Activated CD4-positive, alpha-beta T cell treated with anti-CD3 and anti-CD28 coated beads for 24 hours (primary cell): Measurements from ENCODE around the gene STK40.
A peak's percentile ranks its signal among the peaks of the same experiment; 100 is the strongest.

Experiments
- DNase-seq, 2 donors: peaks; one replicate each; pipeline ENCODE4 v3.0.0-alpha.2; 2020; ENCODE audit warnings: low read depth in 2 of 2

The STK40 gene

DNA sequence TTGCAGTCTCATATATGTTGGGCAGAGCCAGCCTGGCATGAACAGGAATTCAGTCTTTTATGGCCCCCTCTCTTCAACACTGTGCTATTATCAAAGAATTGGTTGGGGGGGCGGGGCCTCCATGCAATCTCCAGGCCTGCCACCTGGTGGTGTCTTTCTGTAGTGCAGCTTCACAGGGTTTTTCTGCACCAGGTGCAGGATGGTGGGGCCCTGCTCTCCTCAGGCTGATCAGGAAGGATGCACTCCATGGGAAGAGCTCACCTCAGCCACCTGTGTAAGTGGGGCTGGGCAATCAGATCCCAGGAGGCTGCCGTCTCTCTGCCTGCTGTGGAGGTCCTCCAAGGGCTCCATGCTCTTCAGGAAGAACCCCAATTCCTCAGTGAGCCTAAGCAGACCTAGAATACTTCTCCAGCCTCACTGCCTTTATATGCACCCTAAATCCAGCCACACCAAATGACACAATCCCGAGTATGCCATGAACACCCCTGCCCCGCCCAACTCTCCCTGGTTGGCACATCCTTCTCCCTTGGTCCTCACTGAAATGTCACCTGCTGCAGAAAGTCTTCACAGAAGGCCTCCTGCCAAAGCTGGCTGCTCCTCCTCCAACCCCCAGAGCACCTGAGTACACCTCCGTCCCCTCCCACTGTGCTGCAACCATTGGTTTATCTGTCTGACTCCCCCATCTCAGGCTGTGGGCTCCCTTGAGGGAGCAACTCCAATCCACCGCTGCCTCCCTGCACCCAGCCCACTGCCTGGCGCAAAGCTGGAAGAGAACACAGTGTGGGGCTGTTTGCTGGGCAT is 16.5 kb downstream of the STK40 start:
- DNase-seq: peak; percentile 81 to 82

DNA sequence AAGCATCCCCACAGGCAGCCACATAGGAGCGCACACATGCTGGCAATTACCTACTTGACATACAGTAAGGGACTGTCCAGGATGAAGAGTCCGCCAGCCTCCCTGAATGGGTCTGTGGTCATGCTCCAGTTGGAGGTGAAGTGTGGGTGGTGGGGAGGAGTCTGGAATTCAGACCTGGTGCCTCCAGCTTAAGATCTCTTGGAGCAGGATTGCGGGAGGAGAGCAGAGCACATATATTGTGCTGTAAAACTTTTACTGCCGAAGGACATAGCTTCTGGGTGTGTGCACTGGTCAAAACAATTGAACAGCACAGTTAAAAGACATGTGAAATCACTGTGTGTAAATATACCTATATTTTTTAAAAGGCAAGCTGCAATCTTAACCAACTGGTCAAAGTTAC is 17.9 kb downstream of the STK40 start:
- DNase-seq: no peak

DNA sequence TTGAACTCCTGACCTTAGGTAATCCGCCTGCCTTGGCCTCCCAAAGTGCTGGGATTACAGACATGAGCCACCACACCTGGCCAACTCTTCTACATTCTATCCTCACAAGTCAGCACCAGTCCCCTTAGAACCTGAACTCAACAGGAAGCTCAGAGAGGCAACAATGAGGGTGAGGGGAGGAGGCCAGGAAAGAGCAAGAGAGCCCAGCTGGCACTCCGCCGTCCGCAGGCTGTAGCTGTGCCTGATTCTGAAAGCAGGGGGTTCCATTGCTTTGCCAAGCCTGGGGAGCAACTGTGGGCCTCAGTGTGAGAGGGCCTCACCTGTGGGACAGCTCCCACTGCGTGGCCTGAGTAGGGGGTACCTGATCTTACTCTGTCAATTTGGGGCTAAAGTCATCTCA is 18.7 kb downstream of the STK40 start:
- DNase-seq: no peak

DNA sequence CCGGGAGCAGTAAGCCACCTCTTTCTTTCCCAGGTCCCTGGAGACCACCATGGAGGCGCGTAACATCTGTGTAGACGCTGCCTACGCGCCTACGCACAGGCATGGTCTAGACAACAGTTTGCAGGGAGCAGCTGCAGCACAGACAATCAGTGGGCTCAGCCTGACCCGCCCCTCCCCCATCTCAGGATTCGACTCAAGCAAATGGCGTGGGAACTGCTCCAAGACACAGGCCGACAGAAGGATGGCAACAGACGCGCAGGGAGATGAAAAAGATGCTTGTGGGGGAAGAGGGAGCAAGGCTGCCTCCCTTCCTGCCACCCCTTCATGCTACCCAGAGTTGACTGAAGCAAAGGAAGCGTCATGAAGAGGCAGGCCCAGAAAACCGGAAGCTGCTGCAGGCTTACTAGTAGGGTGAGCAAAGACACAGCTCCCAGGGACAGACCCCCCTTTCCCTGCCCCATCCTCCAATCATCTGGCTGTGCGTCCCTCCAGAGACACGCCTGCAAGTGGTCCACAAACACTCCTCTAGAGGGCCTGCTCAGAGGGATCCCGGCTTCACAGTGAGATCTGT is 19.5 kb downstream of the STK40 start:
- no peak for DNase-seq

DNA sequence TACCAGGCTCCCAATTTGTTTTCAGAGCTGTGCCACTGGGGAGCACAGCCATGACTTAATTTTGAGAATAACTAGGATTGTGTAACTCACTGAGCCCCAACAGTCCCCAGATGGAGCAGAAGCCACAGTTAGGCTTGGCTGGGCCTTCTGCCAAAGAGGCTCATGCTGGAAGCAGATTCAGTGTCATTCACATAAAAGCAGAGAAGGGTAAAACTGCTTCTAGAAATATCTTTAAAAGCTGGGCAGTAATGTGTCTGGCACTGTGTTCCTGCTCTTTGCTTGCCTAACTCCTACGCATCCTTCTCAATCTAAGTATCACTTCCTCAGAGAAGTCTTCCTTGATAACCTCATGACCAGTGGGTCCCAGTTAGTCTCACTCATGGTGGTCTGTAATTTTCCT is 20.3 kb downstream of the STK40 start:
- no peak for DNase-seq

DNA sequence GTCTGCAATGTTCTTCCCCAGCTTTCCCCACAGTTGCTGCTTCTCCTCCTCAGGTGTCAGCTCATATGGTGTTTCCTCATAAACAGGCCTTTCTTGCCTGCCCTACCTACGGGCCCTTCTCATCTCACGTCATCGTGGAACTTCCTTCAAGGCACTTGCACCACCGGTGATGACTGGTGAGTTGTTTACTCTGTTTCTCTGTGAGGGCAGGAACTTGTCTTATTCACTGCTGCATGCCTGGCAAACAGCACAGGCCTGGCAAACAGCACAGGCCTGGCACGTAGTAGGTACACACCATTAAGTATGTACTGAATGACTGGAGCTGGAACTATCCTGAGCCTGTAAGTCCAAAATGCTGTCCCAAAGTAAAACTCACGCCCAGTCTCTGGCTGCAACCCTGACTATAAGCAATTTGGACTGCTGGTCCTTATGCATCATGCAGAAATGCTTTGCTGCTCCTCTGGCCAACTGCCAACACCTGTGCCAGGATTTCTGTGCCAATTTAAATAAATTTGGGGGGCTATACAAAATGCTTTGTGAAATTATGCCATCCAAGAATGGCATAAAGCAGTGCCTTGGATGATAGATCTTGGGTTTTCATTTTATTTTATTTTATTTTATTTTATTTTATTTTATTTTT is 25.7 kb downstream of the STK40 start:
- DNase-seq: no peak

DNA sequence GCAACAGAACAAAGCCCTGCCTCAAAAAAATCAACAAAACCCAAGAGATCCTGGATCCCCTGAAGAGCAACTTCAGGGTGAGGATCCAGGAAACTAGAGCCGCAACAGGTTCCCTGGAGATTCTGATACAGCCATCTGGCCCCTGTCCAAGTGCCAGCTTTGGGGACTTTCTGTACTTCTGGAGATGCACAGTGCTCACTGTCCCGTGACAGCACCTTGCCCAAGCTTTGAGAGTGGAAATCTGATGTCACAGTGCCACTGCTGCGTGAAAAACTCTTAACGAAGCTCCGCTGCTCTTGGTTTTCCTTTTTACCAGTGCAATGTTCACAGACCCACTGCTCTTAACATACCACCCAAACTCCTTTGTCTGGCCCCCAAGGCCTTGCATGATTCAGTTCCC is 26.3 kb downstream of the STK40 start:
- DNase-seq: no peak

DNA sequence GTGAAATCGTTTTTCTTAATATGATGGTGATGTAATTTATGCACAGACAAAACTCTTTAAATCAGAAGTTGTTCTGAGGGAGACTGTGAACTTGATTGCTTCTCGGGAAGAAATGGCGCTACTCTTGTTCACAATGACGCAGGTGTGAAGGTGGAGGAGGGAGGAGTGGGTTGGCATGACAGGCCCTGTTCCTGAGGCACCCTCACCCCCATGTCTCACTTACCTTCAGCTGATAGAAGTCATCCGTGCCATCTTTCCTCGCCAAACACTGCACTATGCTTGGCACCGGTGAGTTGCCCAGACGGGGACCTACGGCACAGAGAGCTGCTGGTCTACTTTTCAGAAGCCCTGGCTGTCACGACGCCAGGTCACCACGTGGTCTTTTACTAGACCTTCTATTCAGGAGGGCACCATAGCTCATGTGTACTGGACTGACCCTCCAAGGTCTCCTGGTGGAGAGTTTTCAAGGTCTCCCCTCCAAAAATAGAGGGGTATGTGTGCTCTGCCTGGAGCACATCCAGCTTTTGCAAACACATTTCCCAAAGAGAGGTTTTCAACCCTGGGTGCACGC is 27.1 kb downstream of the STK40 start:
- no peak for DNase-seq

DNA sequence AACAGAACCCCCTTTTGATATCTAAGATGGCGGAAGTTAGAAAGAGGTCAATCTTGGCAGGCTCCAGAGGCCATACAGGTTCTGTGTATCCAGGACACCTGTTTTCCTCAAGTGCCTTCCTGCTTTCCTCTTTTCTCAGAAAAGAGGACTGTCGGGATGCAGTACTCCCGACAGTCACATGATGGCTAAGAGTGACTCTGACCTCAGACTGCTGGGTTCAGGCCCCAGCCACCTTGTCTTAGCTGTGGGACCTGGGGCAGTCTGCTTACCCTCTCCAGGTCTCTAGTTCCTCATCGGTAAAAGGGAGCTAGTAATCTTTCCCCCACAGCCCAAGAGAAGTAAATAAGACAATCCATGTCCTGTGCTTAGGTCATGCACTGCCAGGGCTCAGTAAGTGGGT is 29.9 kb downstream of the STK40 start:
- DNase-seq: no peak

DNA sequence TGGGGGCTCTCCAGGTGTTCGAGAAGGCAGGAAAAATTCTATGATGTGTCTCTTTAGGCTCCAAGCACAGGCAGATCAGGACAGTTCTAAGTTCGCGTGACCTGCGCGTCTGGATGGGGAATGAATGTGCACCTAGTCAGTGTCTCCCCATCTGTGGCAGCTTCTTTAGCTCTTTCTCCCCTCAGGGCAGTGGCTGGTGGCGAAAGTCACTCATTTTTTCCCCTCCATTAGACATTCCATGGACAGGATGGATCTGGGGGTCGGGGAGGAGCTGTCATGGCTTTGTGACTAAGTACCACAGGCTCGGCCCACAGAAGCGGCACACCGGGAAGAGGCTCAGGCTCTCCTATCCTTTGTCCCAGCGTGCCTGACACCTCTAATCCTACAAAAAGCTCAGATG is 31.2 kb downstream of the STK40 start:
- no peak for DNase-seq

DNA sequence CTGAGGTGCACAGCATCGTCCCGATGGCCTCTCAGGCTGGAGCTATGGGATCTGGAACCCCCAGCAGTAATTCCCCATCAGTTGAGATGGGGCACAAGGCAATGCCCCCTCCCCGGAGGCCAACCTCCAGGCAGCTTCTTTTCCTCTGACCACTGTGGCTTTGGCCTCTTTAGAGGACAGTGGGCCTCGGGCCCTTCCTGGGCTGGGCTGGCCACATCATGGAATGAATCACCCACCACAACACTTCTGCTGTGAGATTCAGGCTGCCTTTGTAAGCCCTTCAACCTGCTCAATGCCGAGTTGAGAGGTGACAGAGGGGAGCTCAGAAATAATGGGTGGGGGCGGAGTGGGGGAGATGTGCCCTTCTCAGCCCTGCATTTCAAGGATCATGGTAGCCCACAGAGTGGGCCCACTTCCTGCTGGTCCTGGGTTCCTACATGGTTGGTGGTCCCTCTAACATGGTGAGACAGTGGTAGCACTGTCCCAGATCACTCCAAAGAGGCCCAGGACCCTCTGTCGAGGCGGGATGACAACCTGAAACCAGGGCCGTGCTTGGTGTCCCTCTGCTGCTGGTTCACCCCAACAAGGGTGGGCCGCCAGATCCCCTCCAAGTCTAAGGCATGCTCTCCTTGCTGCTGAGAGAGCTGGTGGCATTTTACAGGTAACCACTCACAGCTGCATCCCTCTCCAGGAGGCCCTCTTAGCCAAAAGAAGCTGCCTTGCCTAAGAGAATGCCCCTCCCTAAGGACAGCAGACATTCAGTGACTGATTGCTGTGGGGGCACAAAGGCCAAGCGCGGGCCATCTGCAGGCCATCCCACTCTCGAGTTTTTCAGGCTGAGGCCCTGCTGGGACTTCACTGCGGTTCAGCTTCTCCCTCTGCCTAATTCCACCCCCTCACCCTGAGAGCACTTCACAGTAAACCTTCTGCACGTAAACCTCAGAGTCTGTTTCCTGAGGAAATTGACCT is 32.5 kb downstream of the STK40 start:
- no peak for DNase-seq

DNA sequence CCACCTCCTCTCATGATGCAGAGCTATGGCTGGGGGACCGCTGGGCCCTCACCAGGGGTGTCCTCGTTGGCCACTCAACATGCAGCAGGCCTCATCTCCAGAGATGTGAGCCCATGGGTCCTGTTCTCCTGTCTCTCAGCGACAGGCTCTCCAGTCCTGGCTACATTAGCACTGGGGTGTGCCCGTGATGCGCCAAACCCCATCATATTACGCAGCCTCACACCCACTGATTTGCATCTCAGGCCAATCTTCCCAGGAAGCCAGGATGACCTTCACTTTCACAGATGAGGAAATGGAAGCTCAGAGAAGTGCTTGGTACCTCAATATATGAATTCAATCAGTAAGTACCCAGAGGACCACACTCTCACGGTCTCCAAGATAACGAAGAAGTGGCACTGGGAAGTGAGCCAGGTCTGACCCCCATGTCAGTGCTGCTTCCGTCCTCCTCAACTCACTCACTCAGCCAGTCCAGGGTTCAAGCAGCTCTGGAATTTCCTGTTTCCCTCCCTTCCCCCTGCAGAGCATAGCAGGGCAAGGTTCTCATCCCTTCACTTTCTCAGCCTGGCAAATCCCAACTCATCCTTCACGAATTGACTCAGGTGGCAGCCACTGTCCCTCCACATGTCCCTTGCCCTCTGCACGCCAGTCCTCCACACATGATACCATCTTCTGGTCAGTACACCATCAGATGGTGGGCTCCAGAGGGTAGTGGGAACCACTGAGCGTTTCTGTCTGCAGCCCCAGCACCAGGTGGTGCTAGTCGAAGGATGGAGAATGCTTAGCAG is 33.4 kb downstream of the STK40 start:
- DNase-seq: no peak

DNA sequence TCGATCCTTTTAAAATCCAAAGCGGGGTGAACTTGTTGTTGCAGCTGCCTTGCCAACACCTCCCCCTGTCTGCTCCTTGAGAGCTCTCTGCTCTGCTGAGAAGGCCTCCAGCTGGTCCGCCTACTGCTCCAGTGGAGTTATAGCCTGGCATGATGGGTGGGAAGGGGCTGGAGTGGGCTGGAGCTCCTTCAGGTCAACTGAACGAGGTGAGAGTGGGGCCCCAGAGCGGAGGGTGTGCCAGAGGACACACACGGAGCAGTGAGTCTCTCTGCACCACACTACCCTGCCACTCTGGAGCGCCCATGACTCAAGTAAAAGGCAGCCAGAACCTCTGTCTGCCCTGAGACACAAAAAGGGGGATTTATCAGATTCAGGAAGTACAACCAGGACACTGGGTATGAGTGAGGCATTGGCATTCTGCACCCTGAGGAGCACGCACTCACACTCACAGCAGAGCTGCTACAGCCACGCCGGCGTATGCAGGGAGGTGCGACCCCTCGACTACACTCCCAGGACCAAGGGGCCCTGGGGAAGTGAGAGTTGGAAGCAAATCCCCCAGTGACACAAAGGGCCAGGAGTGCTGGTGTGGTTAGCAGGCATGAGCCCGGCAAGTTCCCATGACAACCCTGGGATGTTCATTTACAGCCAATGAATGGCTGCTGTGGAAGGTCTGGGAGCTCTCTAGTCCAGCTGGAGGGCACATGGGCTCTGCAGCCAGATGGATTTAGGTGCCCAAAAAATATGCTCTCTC is 34.3 kb downstream of the STK40 start:
- no peak for DNase-seq

DNA sequence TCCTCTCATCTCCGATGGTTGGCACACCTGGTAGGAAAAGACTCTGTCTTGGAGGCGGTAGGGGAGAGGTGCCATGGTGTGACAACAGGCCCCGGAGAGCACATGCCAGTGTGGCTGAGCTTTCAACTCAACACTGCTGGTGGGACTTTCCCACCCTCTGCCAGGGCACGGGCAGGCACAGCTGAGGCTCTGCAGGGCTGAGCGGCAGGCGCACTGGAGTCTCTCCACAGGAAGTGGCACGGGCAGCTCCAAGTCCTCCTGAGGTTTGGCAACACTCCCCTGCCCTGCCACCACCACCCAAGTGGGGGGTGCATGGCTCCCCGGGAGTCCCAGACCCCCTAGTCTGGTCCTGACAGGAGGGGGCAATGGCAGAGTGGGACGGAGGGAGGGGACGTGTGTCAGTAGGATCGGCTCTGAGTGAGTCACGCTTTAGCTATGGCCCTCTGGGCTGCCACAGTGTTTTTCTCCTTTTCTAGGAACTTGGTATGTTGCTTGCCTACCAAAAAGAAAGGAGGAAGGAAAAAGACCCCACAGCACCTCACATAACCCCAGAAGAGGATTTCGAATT is 35.0 kb downstream of the STK40 start:
- DNase-seq: no peak

DNA sequence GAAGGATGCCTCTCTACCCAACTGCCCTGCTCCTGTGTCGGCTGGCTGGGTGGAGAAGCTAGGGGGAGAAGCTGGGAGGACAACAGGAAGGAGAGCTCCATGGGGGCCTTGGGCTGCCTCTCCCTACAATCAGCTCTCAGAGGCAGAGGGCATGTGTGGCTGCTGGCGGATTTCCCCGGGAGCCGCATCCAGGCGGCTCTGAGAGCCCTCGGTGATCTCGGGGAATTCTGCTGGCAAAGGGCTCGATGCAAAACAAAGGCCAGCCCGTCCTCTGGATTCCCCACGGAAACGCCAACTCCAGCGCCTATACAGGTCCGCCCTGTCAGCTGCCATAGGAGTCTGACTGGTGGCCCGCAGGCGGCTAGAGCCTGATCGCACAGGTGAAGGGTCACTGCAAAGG is 35.9 kb downstream of the STK40 start:
- DNase-seq: no peak

DNA sequence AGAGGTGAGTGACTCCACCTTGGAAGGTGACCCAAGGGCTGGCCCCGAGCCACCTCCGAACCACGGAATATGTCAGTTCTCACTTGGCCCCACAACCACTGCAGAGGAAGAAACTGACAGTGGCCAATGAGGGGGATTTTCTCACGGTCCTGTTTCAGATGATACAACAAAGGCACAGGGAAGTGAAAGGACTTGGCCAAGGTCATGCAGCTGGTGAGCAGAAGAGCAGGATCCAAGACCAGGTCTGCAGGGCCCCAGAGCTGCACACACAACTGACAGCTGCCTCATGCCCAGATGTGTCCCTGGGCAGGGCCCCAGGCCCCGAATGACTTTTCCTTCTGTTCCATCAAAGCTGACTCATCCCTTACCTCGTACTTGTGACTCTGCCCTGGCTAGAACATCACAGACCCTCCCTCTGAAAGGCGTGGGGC is 36.5 kb downstream of the STK40 start:
- no peak for DNase-seq

DNA sequence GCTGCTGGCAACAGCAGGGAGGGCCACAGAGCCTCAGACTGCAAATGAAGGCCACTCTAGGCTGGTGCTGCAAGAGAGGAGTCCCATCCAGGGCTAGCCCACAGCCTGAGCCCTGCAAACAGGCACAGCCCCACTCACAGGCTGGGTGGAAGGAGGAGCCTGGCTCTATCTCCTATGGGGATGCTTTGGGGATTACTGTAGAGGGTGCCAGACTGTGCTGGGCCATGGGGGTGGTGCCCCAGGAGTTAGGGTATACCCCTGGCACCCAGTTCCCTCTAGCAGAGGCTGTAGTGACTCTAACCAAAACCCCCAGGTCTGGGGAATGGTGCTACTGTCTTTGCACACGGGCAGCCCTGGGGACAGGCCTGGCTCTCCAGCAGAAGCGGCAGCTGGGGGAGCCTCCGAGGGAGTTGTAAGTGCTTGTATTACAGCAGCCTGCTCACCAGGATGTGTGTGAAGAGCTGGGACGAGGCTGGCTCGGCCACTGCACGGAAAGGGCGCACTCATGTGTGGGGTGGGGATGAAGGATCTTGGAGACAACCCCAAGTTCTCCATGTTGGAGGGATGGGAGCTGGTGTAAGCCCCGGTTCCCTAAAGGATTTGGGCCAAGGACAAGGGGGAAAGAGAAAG is 38.9 kb downstream of the STK40 start:
- DNase-seq: no peak

DNA sequence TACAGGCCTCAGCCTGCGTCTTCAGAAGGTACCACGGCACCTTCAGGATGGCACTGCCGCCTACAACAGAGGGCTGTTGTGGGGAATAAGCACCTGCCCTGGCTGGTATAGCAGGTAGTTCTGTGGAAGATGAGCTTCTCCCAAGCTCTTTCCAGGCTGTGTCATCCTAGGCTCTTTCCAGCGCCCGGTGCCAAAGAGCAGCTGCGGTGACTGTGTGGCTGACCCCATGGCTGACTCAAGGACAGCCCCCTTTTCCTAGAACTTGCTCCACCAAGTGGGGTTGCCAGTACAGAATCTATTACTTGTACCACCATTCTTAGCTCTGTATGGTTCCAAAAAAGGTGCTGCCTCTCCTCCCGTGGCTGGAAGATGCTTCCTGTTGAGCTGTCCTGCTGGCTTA is 40.4 kb downstream of the STK40 start:
- no peak for DNase-seq

DNA sequence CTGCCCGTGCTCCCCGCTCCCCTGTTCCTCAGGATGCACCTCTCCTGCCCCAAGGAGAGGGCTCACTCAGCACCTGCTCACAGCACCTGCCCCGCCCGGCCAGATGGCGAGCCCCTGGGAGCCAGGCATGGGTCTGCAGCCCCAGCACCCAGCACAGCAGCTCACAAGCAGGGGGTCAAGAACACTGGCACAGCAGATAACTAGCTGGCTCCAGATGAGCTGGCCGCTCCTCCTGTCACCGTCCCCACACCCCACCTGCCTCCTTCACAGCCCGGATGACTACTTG is 41.4 kb downstream of the STK40 start:
- DNase-seq: no peak
